Activated CD4-positive, alpha-beta T cell treated with anti-CD3 and anti-CD28 coated beads for 48 hours (primary cell): ENCODE measurements around the gene TBPL1.

ENCODE experiments used
- DNase-seq: peaks from one replicate; pipeline ENCODE4 v3.0.0-alpha.2; 2020

Gene TBPL1

DNA sequence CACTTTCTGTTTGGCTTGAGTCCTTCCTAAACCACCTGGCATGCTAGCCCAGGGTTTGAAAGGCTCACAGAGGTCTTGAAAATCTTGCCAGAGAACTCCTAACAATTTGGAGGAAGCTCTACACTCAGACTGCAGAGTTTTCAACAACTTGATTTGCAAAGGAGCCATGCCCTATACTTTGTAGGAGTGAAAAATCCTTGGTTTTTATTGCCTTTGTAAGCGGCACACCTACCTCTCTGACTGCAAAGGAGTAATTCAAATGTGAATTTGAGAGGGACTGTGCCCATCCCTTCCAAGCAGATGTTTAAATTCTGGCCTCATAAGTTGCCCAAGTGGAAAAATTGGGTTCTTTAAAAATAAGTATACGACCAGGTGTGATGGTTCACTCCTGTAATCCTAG is 58.0 kb downstream of the TBPL1 start:
- no peak for DNase-seq

DNA sequence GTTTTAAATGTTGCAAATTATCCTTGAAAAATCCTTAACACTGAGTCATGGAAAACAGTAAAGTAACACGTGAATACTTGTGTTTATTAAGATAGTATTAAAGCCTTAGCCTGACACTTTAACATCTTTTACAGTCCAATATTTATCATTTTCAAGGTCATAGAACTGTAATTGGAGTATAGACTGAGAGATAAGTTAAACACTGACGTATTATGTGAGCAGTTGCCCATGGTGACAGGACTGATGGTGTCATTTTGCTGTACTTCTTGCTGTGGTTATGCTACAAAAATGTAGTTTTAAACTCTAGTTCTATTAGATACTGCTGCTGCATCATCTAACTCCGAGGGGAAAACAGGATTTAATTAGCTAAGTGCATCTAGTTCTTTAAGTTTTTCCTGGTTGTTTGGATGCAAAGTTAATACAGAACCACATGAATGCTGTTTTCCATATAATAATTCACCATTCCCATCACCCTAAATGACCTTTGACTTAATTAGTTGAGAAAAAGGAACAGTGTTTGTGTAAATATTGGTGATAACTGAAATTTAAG is 61.6 kb downstream of the TBPL1 start:
- DNase-seq, result no peak

DNA sequence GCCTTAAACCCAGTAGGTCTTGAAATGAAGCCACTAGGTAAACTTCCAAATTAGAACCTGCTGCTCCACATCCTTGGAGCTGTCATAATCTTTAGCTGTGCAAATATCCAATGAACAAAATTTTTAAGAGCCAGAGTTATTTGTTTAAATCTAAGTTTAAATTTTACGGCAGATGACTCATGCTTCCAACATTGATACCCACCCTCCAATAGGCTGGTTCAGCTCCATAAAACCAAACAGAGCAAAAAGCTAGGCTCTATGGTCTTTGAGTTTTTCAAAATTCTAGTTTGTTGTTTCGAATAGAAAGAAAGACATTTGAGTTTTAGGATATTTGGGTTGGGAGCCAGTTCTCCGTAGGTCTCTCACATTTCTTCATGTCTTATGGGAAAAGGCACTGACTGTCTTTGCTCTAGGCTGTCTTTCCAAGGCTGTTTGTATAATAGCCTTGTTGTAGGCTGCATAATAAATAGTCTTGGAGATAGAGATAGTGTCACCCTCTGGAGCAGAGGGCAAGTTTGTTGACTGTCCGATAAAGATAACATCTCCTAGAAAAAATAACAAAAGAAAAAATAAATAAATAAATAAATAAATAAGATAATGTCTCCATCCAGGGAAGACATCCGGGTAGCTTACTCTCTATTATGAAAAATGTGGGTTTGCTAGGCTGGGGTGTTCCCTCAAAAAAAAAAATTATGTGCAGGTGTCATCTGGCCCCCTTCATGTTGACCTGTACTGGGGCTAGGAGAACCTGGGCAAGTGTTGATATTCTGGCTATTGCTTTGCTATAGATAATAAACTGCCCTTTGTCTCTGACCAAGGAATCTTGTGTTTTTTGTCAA is 62.9 kb downstream of the TBPL1 start:
- DNase-seq, result no peak

DNA sequence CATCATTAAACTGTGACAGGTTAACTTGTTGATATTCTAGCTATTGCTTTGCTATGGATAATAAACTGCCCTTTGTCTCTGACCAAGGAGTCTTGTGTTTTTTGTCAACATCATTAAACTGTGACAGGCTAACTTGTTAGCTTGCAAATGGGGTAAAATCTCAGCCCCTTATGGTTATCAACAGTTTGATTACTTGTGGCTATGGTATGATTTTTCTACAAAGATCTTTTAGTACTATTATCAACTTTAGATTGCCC is 63.5 kb downstream of the TBPL1 start:
- DNase-seq, result no peak

DNA sequence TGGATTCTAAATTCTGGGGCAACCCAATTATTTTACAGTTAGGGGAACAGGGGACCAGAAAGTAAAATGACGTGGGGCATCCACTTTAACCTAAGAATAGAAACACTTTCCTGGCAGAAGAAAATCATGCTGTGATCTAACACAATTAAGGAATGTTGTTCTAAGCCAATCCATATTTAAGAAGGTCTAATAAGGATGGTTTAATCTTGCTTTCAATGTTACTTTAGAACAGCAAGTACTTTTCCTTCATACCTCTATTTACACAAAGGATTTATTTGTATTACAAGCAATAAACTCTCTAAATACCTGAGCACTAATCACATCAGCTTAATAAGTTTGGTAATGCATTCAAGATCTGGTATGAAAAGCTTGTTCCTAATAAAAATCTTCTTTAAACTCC is 67.0 kb downstream of the TBPL1 start:
- DNase-seq, result no peak

DNA sequence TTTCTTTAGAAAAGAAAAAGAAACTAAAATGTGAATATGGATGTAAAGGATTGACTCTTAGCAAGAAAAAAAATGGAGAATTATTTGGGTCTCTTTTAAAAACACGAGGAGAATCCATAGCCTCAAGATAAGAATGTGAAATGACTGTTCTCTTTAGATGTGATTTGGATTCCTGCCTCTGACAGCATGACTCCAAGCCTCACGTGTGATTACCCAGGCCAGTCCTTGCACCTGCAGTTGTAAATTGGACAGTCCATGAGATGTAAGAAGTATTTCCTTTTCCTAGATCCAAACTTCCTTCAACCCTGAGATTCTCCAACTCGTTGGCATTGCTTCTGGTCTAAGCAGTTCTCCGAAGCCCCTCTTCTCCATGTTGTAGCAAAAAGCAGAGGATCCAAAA is 67.5 kb downstream of the TBPL1 start:
- no peak for DNase-seq

DNA sequence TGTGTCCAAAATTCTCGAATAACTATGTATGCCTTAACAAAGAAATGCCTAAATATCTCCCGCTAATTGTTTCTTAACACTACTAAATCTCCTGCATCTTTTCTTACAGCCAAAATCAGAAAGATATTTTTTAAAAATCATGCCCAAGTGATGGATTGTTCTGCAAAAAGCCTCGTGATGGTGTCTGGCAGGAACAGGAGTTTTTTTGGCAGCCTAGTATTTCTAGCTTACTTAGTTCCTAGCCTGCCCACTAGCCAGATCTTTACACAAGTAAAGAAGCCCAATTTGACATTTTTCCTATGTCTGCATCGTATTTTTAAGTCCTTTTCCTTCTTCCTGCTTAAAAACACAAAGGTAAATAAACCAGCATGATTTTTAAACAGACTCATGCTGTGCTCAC is 67.9 kb downstream of the TBPL1 start:
- no peak for DNase-seq

DNA sequence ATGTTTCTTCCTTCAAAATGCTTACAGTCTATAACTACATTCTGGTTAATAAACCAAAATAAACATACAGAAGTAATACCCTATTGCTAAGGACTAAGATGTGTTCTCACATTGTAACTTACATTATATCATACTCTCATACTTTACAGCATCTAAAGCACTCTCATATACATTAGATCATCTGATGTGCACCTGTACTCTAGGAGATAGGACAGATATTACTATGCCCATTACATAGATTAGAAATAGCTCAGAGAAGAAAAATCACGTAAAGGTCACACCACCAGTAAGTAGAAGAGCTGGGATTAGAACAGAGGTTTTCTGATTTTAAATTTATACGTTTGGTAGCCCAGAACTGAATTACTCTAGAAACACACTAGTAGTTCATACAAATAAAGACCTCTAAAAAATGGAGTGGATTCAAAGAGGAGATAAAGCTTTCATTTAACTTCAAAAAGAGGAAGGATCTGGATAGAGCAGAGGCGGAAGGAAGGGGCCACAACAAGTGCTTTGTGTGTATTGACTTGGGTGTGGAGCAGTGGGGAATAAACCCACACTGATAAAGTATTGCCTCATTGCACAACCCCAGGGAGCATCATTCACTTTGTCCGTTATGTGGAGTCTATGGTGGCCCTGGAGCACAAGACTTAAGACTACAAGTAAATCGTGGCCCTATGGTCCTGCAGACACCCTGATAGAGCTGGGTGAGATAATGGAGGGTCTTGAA is 68.5 kb downstream of the TBPL1 start:
- DNase-seq, result no peak

DNA sequence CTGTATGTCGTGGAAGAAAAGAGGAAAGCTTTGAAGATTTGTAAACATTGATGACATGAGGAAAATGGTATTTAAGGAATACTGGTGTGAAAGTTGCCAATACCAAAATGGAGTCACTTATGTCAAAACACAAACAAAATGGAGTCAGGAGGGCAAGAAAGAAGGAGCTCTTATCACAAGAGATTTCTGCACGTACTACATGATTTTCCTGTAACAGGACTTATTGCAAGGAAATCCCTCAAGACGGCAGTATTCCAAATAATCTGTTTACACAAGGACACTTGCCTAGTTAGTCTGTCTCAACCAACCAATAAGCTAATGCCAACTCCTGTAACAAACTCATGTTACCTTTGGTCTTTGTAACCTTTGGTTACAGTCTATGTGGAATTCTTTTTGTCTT is 69.6 kb downstream of the TBPL1 start:
- no peak for DNase-seq

DNA sequence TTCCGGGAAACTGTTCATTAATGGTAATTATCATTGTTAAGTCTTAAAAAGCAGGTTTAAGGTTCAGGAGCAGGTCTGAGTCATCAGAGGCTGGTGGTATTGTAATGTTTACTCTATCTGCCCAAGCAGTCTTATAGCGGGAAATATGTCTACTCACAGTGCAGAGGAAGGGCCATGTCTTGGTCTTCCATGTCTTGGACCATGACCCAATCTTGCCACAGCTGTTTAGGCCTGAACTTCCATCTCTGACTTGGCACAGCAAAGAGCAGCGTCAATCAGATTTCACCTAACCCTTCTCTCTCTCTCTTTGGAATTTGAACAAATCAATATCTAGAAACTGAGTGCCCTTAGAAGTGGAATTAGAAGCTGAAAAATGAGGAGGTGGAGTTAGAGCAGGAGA is 73.6 kb downstream of the TBPL1 start:
- no peak for DNase-seq

DNA sequence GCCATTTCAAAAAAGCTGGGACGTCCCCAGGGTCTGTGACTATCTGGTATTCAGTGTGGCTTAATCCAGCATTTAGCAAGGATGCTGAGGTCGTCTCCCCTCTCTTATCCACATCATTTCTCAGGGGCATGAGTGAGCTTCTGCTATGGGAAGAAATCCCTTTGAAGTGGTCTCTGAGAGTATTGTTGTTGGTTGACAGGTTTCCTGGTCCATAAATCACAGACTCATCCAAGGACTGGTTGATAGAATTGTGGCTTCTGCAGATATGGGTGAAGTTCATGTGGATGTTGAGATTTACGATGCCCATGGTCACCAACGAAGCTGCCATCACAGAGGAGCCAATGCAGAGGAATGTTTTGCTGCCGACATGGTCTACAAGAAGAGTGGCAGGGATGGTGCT is 75.4 kb downstream of the TBPL1 start:
- no peak for DNase-seq

DNA sequence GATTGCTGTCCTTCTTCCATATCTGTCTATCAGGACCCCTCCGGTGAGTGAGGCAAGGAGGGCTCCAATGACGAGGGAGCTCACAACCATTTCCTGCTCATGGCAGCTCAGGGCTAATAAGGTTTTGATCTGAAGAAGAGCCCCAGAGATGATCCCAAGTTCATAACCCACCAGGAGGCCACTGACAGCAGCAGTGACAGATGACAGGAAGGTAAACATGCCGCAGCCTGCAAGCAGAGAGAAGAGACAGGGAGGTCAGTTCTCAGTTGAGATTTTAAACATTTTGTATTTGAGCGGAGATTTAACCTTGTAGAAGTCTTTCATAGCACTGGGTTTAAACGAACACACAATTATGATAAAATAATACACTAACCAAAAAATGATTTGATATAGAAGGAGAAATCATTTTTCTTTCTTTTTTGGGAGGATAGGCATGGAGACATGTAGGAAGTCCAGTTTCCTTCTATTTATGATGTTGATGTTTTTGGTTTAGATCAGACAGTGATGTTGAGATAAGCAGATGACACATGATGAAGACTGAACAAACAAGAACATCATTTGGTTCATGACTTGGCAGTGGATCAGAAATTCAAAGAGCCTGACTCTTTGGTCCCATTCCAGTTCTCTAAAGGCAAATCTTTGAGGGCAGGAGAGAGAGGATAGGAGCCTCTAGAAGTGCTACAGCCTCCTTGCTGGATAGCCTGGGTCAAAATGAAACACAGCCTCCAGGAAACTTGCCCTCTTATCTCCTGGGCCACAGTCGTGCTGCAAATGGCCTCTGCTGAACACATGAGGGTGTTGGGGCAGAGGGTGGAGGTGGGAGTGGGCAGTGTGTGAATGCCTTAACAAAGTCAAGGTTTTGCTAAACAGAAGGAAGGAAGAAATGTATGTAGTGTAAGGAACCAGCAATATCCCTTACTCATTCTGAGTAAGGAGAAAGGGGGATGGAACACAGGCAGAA is 76.8 kb downstream of the TBPL1 start:
- DNase-seq, result no peak

DNA sequence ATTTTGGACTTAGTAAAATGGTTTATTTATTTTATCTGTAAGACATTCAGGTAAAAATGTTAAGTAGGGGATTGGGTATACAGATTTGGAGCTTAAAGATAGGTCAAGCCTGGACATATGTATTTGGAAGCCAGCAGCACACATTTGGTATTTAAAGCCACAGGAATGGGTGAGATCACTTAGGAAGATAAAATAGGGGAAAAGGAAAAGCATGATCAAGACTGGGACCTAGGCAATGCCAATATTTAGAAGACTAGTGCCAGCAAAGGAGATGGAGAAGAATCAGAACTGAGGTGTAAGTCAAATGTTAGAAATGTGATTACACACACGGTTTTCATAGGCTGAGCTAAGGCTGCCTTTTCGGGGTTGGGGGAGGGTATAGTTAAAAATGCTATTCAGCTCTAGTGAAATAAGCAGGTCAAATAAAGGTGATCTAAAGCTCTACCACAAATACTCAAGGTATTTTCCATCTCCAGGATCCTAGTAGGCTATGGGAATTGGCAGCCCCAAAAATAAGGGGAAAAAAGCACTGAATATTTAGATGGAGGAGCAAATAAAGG is 78.8 kb downstream of the TBPL1 start:
- DNase-seq, result no peak

DNA sequence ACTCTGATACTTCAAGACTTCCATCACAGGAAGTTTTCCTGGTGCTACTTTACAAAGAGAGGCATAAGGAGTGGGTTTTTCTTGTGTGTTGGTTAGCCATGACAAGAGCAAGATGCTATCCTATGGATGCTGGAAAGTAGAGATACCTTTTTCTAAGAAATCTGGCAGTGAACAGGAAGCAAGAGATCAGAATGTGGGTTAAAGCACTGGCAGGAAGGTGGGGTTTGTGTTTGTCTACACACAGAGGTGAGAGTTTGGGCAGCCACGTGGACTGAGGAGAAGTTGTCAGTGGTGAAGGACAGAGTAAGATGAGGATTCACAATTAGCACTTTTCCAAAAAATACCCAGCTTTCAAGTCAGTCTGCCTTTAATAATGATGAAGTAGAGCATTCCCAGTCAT is 81.5 kb downstream of the TBPL1 start:
- DNase-seq, result no peak

DNA sequence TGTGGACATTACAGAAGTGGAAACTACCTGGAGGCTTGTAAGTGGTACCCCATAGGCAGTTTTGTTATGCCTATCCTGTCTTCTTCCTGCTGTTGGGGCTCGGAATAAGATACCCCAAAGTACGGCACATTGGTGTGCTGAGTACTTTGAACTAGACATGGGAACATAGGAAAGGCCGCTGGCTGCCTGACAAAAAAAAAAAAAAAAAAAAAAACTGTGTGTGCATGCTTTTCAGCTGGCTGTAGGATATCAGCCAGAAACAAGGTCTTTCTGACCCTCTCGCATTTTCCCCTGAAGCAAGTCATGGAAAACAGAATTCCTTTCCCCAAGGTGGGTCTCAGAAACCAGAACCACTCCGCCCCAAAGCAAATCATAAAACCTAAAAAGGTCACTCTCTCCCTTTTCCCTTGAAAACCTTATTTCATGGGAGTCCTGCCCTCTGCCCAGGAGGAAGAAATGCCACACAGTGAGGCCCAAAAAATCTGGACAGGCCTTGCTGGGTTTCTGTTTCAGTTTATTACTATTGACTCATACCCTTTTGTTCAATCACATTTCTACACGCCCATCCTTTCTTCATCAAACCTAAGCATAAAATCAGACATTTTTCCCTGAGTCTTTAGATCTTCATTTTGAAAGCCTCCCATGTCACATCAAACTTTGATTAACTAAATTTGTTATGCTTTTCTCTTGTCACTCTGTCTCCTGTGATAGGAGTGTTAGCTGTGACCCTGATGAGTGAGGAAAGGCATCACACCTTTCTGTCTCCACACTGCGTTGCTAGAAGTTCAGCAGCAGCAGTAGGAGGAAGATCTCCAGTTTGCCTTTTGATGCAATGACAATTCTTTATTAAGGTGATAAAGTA is 82.2 kb downstream of the TBPL1 start:
- no peak for DNase-seq

DNA sequence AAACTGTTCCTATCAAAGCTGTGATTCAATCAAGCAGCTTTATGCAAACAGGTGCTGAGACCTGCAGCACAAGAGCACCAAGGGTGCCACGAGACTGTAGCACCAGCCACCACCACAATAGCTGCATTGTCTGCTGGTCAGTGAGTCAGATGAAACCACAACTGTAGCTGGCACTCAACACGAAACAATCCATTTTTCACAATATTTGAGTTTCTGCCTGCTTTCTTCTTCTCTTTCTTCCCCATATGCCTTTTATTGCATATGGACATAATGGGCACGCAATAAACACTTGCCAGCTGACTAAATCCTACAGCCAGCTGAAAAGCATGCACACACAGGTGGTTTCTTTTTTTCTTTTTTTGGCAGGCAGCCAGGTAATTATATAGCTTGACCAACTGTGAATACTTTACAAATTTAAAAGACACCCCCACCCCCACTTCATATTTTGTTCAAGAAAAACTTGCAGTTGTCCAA is 82.8 kb downstream of the TBPL1 start:
- peak; percentile 21 for DNase-seq

DNA sequence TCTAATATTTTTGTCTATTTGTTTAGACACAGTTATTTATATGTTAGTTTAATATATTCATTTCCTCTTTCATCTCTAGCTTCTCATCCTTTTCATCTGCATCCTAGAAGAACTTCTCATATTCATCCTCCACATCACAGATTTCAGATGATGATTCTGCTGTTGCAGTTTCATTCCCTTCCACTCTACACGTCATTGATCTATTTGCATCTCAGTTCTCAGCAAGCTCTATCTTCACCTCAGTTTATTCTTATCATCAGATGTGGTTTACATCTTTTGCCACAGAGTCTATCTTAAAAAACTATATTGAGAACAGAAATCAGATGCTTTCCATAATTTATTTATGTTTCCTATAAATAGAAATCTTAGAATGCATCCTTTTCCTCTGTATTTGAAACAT is 86.1 kb downstream of the TBPL1 start:
- no peak for DNase-seq
